Measurements from ENCODE around the gene LPO.

Gene LPO

DNA sequence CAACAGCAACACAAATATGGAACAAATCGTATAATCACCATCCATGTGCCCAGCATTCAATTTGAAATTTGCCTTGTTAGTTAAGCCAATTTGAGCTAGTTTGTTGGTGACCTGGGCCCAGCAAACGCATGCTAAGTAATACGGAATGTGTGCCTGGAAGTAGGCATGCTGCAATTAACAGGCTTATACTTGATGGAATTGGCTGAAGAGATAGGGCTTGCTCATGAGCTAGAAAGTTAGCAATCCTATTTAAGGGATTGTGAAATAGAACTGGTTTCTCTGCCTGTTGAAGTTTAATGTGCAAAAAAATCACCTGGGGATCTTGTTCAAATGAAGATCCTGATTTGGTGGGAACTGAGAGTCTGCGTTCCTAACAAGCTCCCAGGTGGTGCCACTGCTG is 8.5 kb upstream of the LPO start:
- no peak for DNase-seq

DNA sequence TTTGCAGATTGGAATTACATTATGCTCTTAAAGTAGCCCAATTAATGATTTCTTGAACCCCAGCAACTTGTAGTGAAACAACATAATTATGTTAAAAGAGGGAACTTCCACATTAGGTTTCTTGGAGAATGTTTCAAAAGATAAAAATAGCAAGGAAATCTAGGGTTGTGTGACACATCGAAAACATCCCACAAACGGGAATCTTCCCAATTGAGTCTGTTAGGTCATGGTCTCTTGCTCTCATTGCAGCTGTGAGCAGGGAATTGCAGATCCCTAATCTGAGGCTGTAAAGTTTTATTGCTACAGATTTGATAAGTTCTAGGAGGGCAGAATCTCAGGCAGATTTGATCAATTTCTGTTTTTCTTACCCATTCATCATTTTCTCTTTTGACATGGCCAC is 6.7 kb upstream of the LPO start:
- no peak for DNase-seq

DNA sequence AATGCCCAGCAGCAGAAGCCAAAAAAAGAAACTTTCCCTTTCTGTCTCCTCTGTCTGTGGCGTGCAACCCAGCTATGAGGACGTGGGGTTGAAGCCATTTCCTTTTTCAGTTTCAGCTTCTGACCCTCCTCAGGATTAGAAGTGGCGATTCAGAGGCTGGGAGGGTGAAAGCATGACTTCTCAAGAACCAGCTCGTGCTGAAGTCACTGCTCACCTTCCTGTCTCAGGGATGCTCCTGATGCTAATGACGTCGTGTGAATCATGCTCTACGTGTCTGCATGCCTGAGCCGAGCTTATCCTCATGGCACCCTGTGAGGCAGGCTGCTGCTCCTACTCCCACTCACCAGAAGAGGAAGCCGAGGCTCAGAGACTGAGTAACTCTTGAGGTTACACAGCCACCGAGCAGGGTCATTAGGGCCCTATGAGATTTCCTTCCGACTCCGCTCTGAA is 5.7 kb upstream of the LPO start:
- peak; percentile 27 to 43 for DNase-seq

DNA sequence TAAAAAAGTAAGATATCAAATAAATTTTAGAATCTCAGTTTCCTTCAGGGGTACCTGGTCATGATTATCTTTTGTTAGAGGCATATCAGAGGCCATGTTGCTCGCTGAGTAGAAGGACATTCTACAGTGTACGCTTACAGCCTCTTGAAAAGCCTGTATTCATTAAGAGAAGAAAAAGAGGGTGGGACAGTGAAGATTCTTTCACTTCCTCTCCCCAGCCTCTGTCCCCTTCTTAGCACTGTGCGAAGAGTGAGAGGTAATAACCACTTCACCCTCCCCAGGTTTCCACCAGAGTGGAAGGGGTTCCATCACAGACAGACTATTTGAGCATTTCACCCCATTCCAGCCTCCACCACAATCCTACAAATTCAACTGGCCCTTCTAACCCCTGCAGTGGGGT is 4.8 kb upstream of the LPO start:
- DNase-seq: no peak

DNA sequence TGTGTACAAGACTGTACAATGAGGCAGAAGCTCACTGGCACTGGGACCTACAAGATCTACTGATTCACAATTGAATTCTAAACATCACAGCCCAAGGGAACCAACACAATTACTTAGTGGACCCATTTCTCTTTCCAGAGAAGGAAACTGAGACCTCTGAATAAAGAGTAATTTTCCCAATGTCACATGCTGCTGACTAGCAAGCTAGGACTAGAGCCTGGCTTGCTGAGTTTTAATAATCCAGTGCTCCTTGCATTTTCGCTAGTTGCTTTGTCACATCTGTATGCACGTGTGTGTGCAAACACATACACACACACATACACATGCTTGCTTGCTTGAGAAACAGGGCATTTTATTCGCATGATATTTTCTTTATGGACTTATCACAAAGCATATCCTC is 3.9 kb upstream of the LPO start:
- DNase-seq: no peak

DNA sequence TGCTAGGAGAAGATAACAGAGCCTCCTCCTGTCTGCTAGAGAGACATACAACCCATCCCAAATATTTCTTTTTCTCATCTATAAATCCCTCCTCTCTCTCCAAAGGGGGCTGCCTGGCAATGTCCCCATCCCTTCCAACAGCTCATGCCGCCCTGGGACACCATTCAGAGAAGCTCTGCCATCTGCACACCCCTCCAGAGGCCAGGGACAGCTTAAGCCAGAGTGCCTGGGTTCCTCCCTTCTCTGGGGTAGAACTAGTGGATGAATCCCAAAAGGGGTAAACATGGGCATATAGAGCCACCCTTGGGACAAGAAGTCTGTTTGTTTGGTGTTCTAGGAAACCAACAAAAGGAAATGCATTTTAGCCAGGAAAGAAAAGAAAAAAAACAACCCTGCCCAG is 2.6 kb upstream of the LPO start:
- DNase-seq: no peak

DNA sequence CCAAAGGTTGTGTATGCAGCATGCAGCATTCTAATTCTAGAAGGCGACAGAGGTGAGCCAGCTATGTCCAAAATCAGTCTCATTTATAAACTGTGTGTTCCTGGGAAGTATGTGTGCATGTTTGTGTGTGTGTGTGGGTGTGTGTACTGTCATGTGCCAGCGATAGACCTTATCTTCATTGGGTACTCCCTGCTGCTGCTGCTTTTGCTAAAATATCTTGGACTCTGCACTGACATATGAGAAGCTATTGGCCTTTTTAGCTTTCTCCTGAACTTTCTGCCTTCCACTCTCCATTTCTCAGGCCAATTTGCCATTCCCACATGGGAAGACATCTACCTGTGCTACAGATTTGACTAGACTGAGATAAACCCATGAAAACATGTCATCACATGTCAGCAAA is 2.0 kb upstream of the LPO start:
- no peak for DNase-seq

DNA sequence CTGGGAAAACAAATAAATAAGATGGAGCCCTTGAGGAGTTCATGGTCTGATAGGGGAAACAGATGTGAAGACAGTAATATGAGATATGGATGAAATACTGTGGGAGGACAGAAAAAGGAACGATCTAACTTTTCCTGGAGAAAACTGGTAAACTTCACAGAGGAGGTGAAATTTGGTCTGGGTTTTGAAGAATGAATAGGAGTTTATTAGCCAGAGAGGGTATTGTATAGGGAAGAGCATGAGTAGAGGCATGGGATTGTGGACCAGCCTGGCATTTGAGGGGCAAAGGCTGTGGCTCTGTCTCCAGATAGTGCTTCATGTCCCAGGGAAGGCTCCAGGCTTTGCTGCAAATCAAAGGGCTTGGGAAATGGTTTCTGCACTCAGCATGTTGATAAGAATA is 1.6 kb downstream of the LPO start:
- DNase-seq: no peak

DNA sequence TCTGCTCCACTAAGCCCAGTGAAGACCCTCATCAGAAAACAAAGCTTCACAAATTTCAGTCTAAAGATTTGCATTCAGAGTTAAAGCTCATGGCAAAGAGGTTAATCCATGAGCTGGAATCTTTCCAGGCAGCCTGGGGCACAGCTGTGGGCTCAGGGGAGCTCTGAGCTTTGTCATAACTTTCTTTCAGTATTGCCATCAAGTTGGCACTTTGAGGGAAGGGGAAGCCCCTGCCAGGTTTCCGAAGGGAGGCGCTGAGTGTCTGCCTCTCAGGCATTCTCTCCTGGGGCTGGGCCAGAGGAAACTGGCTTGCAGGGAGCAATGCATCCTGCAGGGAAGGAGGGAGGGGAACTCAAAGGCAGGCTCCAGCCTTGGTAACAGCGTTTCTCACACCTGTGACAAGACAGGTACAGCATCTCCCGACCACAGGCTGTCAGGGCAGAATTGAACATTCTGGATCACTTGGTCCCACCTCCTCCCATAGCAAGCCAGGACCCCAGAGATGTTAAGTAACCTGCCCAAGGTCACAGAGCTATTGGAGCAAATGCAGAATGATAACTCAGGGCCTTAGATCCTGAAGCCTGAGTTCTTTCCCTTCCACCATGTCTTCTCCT is 3.9 kb downstream of the LPO start:
- DNase-seq: no peak

DNA sequence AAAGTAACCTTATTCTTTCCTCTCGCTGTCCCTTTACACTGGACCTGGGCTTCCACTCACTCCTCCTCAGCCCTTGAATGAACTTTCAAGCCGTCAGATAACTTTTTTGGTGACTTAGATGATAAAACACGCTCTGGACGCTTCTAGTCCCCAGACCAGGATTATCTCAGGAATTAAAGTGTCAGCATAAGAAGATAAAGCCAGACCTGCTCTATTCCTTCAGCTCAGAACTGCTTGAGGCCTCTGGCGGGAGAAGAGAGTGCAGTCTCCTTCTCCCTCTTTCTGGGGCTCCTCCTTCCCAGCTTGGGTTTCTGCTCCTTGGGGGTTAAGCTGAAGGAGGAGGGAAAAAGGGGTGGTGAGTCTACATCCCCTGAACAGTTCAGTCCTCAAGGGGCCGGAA is 6.6 kb downstream of the LPO start:
- no peak for DNase-seq

DNA sequence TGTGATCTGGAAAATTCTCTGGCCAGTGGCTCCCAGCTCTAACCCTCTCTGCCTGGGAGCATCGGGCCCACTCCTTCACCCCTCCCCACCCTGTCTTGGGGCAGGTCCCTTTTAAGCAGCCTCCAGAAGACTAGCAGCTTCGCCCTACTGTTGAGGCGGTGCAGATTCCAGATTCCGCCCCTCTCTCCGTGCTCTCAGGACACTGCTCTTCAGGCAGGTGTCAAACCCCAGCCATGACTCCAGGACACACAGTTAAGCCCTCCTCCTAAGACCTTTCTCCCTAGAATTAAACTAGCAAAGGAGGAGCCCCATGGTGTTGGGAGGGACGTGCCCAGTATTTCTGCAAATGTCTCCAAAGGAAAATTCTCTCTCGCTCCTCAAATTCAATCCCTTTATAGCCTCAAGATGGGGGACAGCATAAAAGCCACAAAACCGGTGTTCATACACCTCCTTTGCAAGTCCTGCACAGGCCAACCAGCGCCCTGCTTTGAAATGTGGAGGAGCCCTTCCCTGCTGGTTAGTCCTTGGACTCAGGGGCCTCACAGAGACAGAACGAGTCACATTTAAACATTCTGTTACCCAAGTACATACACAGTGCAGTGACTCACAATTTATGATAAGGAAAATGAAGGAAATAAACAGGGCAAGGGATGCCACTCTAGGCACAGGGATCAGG is 7.2 kb downstream of the LPO start:
- DNase-seq: no peak

DNA sequence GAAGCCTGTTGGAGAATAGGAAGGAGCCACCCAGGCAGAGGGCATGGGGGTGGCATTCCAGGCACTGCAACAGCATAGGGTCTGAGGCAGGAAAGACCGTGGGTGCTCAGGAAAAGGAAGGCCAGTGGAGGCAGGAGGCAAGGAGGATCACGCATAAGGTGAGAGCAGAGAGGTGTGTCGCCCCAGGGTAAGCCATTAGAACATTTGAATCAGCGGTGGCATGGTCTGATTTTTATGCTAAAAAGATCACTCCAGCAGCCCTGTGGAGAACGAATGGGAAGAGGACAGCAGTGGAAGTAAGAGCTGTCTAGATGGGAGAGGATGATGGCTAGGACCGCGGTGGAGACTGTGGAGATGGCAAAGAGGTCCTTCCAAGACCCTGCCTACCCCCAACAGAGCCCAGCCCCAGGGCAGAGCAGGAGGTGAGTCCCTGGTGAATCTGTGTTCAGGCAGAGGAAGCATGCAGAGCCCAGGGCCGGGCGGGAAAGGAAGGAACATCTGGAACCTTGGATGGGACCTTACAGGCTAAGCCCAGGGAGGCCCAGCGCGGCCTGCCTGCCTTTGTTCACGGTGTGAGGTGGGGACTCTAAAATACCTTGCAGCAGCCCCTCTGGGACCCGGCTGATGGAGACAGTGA is 7.8 kb downstream of the LPO start:
- DNase-seq: no peak

DNA sequence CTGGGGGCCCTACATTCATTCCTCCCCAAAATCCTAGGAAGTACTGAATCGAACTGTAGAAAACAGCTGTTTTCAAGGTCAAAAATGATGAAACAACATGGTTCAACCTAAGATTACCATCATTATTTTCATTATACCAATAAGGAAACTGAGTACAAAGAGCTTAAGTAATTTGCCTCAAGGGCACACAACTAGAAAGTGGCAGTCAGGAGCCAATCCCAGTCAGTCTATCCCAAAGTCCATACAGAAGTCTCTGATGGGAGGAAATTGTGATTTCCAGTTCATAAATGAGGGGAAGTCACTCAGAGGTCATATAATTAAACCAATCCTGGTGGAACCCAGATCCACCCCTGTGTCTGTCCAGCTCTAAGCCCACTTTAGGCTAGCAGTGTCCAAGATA is 8.4 kb downstream of the LPO start:
- no peak for DNase-seq

DNA sequence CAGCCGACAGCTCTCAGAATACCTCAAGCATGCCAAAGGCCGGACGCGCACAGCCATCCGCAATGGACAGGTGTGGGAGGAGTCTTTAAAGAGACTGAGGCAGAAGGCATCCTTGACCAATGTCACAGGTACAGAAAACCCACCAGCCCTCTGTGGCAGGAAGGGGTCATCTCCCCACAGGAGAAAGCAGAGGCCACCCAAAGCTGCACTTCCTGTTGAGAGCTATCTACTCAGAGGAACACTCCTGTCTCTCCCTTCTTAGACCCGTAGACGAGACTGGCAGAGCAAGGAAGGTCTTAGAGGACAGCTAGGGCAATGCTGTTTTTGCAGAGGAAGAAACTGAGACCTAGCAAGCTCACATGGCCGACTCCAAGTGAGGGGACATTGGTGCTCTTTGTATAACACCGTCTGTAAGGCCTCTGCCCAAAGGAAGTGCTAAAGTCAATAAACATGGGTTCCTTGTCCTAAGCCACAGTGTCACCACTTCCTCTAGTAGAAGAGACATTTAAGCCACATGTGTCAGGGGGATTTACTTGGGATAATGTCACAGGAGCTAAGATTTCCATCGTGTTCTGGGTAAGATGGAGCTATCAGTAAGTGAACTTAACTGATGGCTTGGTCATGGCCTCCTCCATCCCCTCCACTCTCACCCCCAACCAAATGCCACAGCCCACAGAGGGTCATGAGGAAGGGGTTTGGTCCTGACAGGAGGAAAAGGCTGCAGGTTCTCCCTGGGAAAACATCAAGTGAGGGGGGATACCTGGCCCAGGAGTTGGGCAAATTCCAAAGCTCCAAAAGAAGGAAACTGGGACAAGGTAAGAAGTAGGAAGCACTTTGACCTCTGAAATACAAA is 9.4 kb downstream of the LPO start:
- DNase-seq: no peak

DNA sequence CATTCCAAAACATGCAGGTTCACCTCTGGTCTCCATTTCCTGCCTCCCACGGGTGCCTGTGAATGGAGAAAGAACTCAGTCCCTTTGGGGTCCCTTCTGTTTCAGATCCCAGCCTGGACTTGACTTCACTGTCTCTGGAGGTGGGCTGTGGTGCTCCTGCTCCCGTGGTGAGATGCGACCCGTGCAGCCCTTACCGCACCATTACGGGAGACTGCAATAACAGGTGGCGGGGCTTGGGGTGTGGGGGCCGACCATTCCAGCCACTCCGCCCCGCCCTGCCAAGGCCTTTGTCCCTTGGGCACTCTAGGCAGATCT is 10.5 kb downstream of the LPO start:
- DNase-seq: no peak

DNA sequence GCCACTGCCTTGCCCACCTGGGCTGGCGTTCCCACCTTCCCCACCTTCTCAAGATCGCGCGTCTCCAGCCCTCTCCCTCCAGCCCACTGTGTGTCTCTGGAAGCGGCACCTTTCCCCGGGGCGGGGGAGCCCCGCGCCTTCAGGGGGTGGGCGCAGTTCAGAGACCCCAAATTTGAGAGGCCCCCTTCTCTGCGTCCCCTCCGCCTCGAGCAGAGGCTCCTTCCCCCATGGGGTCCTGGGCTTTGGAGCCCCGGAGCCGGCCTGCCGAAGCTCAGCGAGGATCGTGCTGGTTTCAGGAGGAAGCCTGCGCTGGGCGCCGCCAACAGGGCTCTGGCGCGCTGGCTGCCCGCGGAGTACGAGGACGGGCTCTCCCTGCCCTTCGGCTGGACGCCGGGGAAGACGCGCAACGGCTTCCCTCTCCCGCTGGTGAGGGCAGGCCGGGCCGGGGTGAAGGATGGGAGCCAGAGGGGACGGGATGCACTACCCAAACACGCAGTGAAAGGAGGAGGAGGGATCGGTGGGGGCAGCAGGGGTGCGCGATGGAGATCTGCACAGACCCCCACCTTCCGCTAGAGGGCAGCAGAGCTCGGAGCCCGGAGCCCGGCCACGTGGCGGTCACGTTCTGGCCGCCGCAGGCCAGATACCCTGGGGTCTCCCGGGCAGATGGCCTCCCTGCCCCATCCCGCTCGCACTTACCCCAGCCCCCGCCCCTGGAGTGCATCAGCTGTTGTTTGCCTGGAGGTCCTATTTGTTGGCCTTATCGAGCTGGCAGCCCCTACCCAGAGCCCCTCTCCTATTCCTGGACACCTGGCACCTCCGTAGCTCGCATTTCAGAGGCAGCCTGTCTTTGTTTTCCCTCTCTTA is 11.1 kb downstream of the LPO start:
- DNase-seq: peak; percentile 51 to 70

DNA sequence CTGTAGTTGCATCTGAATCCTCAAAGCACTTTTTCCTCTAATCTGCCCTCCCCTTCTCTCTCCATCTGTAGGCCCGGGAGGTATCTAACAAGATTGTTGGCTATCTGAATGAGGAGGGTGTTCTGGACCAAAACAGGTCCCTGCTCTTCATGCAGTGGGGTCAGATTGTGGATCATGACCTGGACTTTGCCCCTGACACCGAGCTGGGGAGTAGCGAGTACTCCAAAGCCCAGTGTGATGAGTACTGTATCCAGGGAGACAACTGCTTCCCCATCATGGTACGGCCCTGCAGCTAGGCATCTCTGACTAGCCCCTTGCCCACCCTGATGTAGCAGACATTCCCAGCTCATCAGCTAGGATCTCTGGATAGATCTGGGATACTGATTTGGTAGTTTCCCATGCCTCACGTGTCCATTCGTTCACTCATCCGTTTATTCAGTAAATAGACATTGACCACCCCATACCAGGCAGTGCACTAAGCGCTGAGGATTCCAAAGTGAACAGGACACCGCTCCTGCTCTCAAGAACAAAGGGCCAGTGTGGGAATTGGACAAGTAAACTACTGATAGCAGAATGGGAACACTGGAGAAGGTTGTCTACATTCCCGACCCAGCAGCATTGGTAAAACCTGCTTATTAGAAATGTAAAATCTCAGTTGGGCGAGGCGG is 12.1 kb downstream of the LPO start:
- DNase-seq: no peak

DNA sequence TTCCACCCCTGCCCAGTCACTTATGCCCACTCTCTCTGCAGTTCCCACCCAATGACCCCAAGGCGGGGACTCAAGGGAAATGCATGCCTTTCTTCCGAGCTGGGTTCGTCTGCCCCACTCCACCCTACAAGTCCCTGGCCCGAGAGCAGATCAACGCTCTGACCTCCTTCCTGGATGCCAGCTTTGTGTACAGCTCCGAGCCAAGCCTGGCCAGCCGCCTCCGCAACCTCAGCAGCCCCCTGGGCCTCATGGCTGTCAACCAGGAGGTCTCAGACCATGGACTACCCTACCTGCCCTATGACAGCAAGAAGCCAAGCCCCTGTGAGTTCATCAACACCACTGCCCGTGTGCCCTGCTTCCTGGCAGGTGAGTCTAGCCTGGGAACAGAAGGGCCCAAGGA is 13.8 kb downstream of the LPO start:
- DNase-seq: no peak

DNA sequence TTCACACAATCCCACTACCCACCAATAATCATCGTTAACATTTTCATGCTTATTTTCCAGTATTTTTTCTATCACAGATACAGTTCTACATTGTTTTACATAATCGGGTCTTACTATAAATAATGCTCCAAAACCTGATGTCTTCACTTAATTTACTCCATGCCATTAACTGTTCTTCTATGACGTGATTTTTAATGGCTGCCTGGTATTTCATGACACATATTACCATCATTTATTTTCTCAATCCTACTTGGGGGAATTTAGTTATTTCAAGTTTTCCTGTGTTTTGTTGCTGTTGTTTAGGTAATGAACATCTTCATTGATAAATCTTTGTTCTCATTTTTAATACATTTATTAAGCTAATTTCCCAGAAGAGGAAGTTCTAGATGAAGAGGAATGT is 14.7 kb downstream of the LPO start:
- no peak for DNase-seq

DNA sequence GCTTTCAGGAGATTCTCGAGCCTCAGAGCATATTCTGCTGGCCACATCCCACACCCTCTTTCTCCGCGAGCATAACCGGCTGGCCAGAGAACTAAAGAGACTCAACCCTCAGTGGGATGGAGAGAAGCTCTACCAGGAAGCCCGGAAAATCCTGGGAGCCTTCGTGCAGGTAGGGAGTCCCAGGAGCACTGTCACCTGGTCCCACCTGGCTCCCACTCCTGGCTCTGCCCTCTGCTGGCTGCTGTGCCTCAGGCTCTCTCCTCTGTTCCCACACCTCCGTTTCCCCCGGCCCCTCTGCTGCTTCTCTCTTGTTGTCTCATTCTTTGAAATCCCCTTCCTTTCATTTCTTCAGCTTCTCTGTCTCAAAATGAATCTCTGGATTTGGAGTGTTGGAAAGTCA is 16.4 kb downstream of the LPO start:
- no peak for DNase-seq

DNA sequence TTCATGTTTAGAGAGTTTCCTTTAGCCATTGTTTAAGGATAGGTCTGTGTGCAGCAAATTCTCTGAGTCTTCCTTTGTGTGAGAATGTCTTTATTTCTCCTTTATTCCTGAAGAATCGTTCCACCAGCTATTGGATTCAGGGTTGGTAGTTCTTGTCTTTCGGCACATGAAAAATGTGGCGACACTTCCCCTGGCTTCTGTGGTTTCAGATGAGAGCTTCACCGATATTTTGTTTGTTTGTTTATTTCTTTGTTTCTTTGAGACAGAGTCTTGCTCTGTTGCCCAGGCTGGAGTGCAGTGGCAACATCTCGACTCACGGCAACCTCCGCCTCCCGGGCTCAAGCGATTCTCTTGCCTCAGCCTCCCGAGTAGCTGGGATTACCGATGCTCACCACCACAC is 23.8 kb downstream of the LPO start:
- DNase-seq: no peak

DNA sequence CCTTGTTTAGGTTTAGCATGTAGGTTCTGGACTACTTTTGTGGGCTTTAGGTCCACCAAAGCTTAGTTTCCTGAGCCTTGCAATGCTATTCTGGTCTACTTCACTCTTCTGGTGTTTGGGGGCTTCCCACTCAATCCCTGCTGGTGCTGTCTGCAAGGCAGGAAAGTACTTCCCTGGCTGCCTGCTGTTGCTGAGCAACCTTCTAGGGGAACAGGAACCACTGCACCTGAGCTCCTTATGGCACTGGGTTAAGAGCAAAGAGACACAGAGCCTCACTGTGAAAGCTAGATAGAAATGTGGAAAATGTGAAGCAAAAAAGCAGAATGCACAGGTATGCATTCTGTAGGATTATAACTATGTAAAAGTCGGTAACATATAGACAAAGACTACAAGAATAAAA is 25.4 kb downstream of the LPO start:
- DNase-seq: no peak
